ENCODE results near the gene TRIM29.

The TRIM29 gene, protein sequence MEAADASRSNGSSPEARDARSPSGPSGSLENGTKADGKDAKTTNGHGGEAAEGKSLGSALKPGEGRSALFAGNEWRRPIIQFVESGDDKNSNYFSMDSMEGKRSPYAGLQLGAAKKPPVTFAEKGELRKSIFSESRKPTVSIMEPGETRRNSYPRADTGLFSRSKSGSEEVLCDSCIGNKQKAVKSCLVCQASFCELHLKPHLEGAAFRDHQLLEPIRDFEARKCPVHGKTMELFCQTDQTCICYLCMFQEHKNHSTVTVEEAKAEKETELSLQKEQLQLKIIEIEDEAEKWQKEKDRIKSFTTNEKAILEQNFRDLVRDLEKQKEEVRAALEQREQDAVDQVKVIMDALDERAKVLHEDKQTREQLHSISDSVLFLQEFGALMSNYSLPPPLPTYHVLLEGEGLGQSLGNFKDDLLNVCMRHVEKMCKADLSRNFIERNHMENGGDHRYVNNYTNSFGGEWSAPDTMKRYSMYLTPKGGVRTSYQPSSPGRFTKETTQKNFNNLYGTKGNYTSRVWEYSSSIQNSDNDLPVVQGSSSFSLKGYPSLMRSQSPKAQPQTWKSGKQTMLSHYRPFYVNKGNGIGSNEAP

DNA sequence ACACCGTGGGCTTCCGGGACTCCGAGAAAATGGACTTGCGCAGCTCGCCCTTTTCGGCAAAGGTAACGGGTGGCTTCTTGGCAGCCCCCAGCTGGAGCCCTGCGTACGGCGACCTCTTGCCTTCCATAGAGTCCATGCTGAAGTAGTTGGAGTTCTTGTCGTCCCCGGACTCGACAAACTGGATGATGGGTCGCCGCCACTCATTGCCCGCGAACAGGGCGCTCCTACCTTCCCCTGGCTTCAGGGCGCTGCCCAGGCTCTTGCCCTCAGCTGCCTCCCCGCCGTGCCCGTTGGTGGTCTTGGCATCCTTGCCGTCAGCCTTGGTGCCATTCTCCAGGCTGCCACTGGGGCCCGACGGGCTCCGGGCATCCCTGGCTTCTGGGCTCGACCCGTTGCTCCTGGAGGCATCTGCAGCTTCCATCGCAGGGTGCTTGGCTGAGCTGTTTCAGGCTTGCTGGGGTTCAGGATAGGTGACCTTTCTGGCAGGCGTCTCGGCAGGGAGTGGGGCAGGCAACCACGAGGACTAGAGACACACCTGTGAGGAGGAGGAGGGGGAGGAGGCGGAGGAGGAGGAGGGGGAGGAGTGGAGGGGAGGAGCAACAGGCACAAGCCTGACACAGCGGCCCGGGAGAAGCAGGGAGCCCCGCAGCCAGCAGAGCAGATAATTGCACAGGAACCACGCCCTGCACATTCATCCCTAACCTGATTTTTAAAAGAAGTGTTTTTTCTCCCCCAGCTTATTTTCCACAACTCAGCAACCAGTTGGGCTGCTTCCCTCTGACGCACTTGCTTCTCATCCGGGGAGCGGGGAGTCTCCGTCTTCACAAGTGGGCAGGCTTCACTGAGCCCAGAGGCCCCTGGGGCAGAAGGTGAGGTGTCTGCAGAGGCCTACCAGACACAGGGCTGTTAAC, at the start of gene TRIM29:
Gene TRIM29 (minus strand): TSS at position 503 of the 911 bp plus-strand sequence. CDS start 82 bp downstream, at position 421.
- Histone ChIP-seq H3K9ac (ENCODE audit: low read length) (no peak within 1 kb of the TSS), H3K27ac (ENCODE audit: low read depth, low read length) (no peak within 1 kb of the TSS)

DNA sequence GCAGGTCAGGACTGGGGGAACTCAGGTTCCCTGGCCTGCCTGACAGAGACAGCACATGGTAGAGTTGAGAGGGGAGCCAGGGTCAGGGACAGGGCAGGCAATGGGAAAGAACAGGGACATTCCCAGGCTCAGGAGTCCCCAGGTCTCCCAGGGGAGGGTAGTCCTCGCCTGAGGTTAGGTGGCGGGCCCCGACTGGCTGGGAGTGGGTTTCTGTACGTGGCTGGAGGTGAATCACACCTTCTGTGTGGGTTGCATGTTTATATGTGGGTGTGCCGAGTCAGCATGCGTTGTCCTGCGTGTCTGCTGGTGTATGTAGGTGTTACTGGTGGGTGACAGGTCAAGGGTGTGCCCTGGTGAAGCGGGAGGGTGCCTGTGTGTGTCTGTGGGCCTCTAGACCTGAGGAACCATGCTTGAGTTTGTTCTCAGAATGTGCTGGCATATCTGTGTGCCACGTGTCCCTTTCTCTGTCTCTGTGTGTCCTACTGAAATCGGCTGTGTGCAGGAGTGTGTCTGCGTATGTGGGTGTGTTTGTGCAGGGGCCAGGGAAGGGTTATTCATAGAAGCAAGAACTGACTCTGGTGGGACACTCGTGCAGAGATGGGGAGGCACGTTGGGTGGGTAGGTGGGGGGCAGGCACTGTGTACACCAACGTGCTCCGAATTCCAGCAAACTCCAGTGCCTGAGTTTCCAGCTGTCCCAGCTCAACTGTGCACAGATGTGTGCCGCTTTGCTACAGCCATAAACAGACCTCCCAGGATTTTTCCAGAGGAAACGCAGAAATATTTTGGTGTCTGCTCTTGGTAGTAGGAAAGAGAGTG, 49.1 kb upstream of the TRIM29 start:
- Histone ChIP-seq H3K27me3 (ENCODE audit: control insufficient read depth, insufficient read depth, low read length) (peaks cover 22% of the 10 kb centered on the region), H3K4me1 (ENCODE audit: control insufficient read depth, insufficient read depth, low read length) (peaks cover 16% of the 10 kb centered on the region; the same call in 1 of the 2 replicates), H3K36me3 (ENCODE audit: control insufficient read depth, insufficient read depth, low read length) (no peaks in the 10 kb centered on the region), H3K9me3 (ENCODE audit: control insufficient read depth, insufficient read depth, low read depth, low read length) (0 out of 2 replicates have a peak, but pooled peaks cover 5% of the 10 kb centered on the region), H3K4me3 (ENCODE audit: low read depth, low read length) (no peak overlapping the region), H3K9ac (ENCODE audit: low read length) (no peak overlapping the region), H3K27ac (ENCODE audit: low read depth, low read length) (no peak overlapping the region)

More for the DNA sequence above, at the start of gene TRIM29:
- Histone ChIP-seq H3K9me3 (ENCODE audit: control insufficient read depth, insufficient read depth, low read depth, low read length) (no peaks in the 10 kb centered on the region), H3K36me3 (ENCODE audit: control insufficient read depth, insufficient read depth, low read length) (no peaks in the 10 kb centered on the region), H3K4me3 (ENCODE audit: low read depth, low read length) (no peak within 1 kb of the TSS), H3K27me3 (ENCODE audit: control insufficient read depth, insufficient read depth, low read length) (peaks cover 36% of the 10 kb centered on the region; the same call in 1 of the 2 replicates), H3K4me1 (ENCODE audit: control insufficient read depth, insufficient read depth, low read length) (no peaks in the 10 kb centered on the region; the same call in 1 of the 2 replicates)

DNA sequence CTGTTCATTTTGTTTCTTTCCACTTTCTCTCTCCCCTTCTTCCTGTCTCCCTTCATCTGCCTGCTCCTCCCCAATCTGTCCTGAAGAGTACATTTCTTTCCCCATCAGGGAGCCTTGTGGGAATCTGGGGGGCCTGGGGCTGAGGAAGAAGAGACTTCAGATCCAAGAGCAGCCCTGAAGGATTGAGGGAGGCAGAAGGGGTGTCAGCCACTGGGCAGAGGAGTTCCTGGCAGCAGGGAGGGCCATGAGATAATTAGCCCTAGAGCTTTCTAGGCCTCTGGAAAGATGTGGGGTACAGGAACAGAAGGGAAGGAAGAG, 48.5 kb upstream of the TRIM29 start:
- H3K27me3 ChIP-seq (ENCODE audit: control insufficient read depth, insufficient read depth, low read length) = peaks cover 27% of the 10 kb centered on the region

DNA sequence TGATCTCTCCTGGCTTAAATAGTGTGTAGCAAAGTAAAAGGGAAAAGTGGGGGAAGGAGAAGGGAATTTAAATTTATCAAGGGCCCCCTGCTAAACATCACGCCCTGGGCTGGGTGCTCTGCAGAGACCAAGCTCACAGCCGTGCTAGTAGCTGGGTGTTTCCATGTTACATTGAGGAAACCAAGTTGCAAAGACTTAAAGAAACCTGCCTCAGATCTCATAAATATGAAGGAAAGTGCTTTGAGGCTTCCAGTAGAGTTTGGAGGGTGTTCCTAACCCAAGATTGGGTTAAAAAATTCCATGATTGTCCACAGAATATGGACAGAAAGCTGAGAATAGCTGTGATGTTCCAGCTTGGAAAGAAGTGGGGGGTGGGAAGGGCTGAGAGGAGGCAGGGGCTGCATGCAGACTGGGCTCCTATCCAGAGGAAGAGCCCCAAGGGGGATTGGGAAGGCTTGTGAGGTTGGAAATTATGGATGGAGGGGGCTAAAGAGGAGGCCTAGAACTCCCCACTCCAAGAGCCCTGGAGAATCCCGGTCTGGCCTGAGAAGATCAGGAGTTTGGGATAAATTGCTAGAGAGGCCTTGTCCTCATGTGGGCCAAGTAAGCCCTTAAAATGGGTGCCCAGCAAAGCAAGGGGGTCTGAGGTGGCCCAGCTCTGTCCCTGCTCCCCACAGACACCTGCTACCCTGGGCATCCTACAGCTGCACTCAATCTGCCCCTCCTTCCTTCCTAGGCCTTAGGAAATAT, 48.0 kb upstream of the TRIM29 start:
- no peak overlapping the region for H3K27ac ChIP-seq (ENCODE audit: low read depth, low read length)
- H3K4me3 ChIP-seq (ENCODE audit: low read depth, low read length) = no peak overlapping the region
- H3K9ac ChIP-seq (ENCODE audit: low read length) = no peak overlapping the region
- H3K9me3 ChIP-seq (ENCODE audit: control insufficient read depth, insufficient read depth, low read depth, low read length) = 0 out of 2 replicates have a peak, but pooled peaks cover 5% of the 10 kb centered on the region
- peaks cover 8% of the 10 kb centered on the region; the same call in 1 of the 2 replicates for H3K4me1 ChIP-seq (ENCODE audit: control insufficient read depth, insufficient read depth, low read length)
- no peaks in the 10 kb centered on the region for H3K36me3 ChIP-seq (ENCODE audit: control insufficient read depth, insufficient read depth, low read length)
- H3K27me3 ChIP-seq (ENCODE audit: control insufficient read depth, insufficient read depth, low read length) = peaks cover 33% of the 10 kb centered on the region

More for the DNA sequence above, 48.5 kb upstream of the TRIM29 start:
- Histone ChIP-seq H3K9me3 (ENCODE audit: control insufficient read depth, insufficient read depth, low read depth, low read length) (0 out of 2 replicates have a peak, but pooled peaks cover 5% of the 10 kb centered on the region), H3K9ac (ENCODE audit: low read length) (no peak overlapping the region), H3K27ac (ENCODE audit: low read depth, low read length) (no peak overlapping the region), H3K4me1 (ENCODE audit: control insufficient read depth, insufficient read depth, low read length) (peaks cover 12% of the 10 kb centered on the region; the same call in 1 of the 2 replicates), H3K36me3 (ENCODE audit: control insufficient read depth, insufficient read depth, low read length) (no peaks in the 10 kb centered on the region), H3K4me3 (ENCODE audit: low read depth, low read length) (no peak overlapping the region)

DNA sequence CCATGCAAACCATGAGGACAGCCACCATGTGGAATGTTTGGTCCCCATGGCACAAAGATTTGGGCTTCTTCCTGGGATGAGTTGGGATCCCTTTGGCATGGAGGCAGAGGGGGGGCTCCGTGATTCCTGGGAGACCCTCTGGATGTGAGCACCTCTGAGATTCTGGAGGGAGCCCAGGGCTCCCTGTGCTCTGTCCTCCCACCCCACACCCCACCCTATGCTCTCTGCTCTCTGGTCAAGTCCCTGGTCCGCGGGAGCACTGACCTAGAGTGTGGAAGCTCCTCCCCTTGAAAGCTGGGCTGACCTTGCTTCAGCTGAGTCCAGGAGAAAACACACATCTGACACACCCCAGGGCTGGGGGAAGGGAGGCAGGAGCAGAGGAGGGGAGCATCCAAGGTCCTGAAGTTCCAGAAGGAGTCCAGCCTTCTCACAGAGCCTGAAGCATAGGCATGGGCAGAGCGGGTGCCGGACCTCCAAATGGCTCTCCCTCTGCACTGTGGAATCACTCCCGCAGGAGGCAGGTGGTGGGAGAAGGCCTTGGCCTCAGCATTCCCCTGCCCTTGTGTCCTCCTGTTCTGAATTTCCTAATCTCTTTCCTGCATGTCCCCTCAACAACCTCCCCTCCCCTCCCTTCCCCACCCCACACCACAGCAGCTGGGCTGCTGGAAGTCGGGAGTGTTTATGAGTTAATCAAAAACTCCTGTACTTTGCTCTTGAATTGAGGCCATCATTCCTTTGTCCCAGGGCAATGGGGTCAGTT, 47.2 kb upstream of the TRIM29 start:
- H3K36me3 ChIP-seq (ENCODE audit: control insufficient read depth, insufficient read depth, low read length) = no peaks in the 10 kb centered on the region
- 0 out of 2 replicates have a peak, but pooled peaks cover 5% of the 10 kb centered on the region for H3K9me3 ChIP-seq (ENCODE audit: control insufficient read depth, insufficient read depth, low read depth, low read length)
- peaks cover 37% of the 10 kb centered on the region for H3K27me3 ChIP-seq (ENCODE audit: control insufficient read depth, insufficient read depth, low read length)
- no peak overlapping the region for H3K27ac ChIP-seq (ENCODE audit: low read depth, low read length)
- no peak overlapping the region for H3K9ac ChIP-seq (ENCODE audit: low read length)
- no peak overlapping the region for H3K4me3 ChIP-seq (ENCODE audit: low read depth, low read length)
- H3K4me1 ChIP-seq (ENCODE audit: control insufficient read depth, insufficient read depth, low read length) = peaks cover 12% of the 10 kb centered on the region

DNA sequence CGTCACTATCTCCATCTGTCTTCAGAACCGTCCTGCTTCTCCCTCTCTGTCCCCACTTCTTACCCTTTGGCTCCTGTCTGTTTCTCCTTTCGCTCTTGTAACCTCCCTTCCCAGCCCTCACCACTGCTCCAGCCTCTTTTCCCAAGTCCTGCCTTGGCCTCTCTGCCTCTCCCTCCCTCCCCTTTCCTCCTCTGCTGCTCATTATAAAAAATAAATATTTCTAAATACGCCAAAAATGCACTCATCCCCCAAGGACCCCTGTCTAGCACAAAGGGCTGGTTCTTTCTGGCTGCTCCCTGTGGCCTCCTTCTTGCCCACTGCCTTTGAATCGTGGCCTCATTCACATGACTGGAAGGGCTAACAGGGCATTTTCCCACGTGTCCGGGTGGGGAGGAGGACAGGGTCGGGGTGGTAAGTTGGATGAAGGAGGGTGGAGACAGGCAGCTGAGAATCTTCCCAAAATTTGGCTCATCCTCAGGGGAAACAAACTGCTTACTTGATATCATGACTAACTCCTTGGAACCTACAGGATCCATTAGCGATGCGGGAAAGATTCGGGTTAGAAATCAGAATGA, 46.5 kb upstream of the TRIM29 start:
- Histone ChIP-seq H3K27ac (ENCODE audit: low read depth, low read length) (no peak overlapping the region), H3K4me1 (ENCODE audit: control insufficient read depth, insufficient read depth, low read length) (peaks cover 15% of the 10 kb centered on the region), H3K36me3 (ENCODE audit: control insufficient read depth, insufficient read depth, low read length) (no peaks in the 10 kb centered on the region), H3K9me3 (ENCODE audit: control insufficient read depth, insufficient read depth, low read depth, low read length) (0 out of 2 replicates have a peak, but pooled peaks cover 5% of the 10 kb centered on the region), H3K4me3 (ENCODE audit: low read depth, low read length) (no peak overlapping the region), H3K9ac (ENCODE audit: low read length) (no peak overlapping the region), H3K27me3 (ENCODE audit: control insufficient read depth, insufficient read depth, low read length) (peaks cover 33% of the 10 kb centered on the region)

DNA sequence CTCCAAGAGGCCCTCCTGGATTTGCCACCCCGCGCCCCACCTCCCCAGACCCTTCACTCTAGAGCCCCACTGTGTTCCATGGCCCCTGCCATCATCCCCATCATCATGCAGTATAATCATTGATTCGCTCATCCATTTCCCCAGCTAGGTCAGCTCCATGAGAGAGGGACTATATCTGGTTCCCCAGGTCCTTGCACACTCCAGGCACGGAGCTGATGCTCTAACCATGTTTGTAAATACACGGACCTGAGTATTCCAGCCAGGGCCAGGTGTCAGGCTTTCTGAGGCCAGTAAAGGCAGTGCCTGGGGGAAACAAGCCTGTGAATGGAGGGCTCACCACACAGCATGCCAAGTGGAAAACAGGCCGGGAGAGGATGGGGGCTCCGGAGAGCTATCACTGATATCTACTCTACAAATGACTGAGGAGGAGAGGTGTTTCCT, 45.8 kb upstream of the TRIM29 start:
- peaks cover 37% of the 10 kb centered on the region for H3K27me3 ChIP-seq (ENCODE audit: control insufficient read depth, insufficient read depth, low read length)

DNA sequence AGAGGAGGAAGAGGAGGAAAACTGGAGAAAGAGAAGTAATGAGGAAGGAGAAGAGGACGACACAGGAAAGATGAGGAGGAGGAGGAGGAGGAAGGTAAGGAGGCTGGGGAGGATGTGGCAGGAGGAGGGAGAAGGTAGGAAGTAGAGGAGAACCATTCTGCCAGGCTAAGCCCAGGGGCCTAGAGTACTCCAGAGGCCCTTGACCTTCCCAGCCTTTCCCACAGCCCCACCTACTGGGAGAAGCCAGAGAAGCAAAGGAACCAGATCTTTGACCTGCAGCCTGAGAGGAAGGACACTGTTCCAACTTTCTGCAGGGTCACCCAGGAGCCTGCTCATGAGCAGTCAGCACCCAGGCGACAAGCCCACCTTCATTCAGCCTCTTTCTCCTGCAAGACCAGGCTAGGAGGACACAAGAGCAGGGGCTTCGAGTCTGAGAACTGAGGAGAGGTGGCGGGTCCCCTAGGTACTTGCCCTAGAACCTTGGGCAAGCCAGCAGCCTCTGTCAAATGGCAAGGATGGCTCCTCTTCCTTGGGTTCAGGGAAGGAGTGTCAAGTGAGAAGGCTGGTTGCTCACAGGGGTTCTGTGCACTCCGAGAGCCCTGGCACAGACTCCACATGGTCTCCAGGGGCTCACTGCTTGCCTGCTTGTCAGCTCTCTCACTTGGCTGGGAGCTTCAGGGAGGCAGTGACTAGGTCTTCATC, 45.0 kb upstream of the TRIM29 start:
- no peaks in the 10 kb centered on the region for H3K9me3 ChIP-seq (ENCODE audit: control insufficient read depth, insufficient read depth, low read depth, low read length)
- no peaks in the 10 kb centered on the region for H3K36me3 ChIP-seq (ENCODE audit: control insufficient read depth, insufficient read depth, low read length)
- H3K4me1 ChIP-seq (ENCODE audit: control insufficient read depth, insufficient read depth, low read length) = peaks cover 15% of the 10 kb centered on the region
- H3K27me3 ChIP-seq (ENCODE audit: control insufficient read depth, insufficient read depth, low read length) = peaks cover 44% of the 10 kb centered on the region
- H3K4me3 ChIP-seq (ENCODE audit: low read depth, low read length) = no peak overlapping the region
- no peak overlapping the region for H3K9ac ChIP-seq (ENCODE audit: low read length)
- H3K27ac ChIP-seq (ENCODE audit: low read depth, low read length) = no peak overlapping the region

More for the DNA sequence above, 45.8 kb upstream of the TRIM29 start:
- Histone ChIP-seq H3K9me3 (ENCODE audit: control insufficient read depth, insufficient read depth, low read depth, low read length) (no peaks in the 10 kb centered on the region), H3K36me3 (ENCODE audit: control insufficient read depth, insufficient read depth, low read length) (no peaks in the 10 kb centered on the region), H3K9ac (ENCODE audit: low read length) (no peak overlapping the region), H3K4me3 (ENCODE audit: low read depth, low read length) (no peak overlapping the region), H3K27ac (ENCODE audit: low read depth, low read length) (no peak overlapping the region), H3K4me1 (ENCODE audit: control insufficient read depth, insufficient read depth, low read length) (peaks cover 15% of the 10 kb centered on the region)

DNA sequence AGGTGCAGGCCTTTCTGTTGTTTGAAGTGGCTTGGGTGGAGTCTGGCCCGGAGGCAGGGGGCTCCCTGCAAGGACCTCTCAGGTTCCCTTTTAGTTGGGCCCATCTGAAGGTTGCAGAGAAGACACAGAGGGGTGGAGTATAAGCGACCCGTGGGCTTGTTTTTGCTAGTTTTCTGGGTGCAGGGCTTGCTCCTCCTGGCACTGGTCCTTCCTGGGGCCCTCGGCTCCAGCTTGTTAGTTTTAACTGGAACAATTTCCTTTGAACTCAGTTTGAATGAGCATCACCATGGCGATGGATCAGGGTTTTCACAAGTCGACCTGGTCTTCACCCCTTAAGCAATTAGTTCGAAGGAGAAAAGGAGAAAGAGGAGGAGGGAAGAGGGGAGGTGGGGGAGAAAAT, 44.5 kb upstream of the TRIM29 start:
- no peak overlapping the region for H3K4me3 ChIP-seq (ENCODE audit: low read depth, low read length)
- H3K9ac ChIP-seq (ENCODE audit: low read length) = no peak overlapping the region
- H3K4me1 ChIP-seq (ENCODE audit: control insufficient read depth, insufficient read depth, low read length) = peaks cover 12% of the 10 kb centered on the region
- H3K27ac ChIP-seq (ENCODE audit: low read depth, low read length) = no peak overlapping the region
- no peaks in the 10 kb centered on the region for H3K36me3 ChIP-seq (ENCODE audit: control insufficient read depth, insufficient read depth, low read length)
- no peaks in the 10 kb centered on the region for H3K9me3 ChIP-seq (ENCODE audit: control insufficient read depth, insufficient read depth, low read depth, low read length)
- H3K27me3 ChIP-seq (ENCODE audit: control insufficient read depth, insufficient read depth, low read length) = peaks cover 49% of the 10 kb centered on the region

Data from HUES6 (cell line).